ENCODE data around the gene MATN1. TPM values are rescaled to one million over a fixed set of nuclear protein-coding genes. Genes with fewer than 3 reads are reported as not detected.

MATN1 gene
- polyA plus RNA-seq, 3 donors = 0.07 TPM; not detected in 2

DNA sequence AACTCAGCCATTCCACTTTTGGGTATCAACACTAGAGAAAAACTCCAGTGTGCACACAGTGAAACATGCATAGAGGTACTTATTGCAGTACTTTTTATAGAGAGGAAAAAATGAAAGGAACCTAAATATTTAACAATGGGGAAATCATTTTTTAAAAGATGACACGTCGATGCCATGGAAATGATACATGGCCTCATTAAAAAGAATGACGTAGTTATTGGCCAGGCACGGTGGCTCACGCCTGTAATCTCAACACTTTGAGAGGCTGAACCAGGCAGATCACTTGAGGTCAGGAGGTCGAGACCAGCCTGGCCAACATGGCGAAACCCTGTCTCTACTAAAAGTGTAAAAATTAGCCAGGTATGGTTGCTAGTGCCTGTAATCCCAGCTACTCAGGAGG, 42.5 kb downstream of the MATN1 start:
- intact Hi-C loops (cut with micrococcal nuclease) = no loop called here
- H3K79me2 ChIP-seq (ENCODE audit: insufficient read depth, low read length) = no peaks in the 10 kb centered on the region
- H3K36me3 ChIP-seq (replicated peaks in 1 of 2; ENCODE audit: control insufficient read depth in 1 of 2, insufficient read depth in 2 of 2, low read length in 2 of 2) = no peaks in the 10 kb centered on the region
- DNase-seq = no peak
- H3K9ac ChIP-seq (ENCODE audit: insufficient read depth, low read length, poor library complexity, severe bottlenecking) = no peak overlapping the region
- H3K4me3 ChIP-seq (replicated peaks in 1 of 3; ENCODE audit: low read depth in 2 of 3, low read length in 3 of 3) = no peak overlapping the region
- no peak overlapping the region for H3K4me2 ChIP-seq (replicated peaks; ENCODE audit: extremely low read depth, low read length, poor library complexity, severe bottlenecking)
- H3K4me1 Mint-ChIP-seq = peaks cover 2% of the 10 kb centered on the region
- H3K4me3 Mint-ChIP-seq = no peak overlapping the region
- no peaks in the 10 kb centered on the region for H4K20me1 ChIP-seq (ENCODE audit: insufficient read depth, low read length)
- peaks cover 13 to 34% (median 21%) of the 10 kb centered on the region in 7 donors for H3K9me3 Mint-ChIP-seq
- H3K27me3 ChIP-seq (ENCODE audit: control insufficient read depth in 2 of 2, insufficient read depth in 2 of 2, low read length in 2 of 2) = peaks cover 18 to 40% of the 10 kb centered on the region in 2 donors
- peaks cover 12 to 29% of the 10 kb centered on the region in 2 donors for H3K9me3 ChIP-seq (replicated peaks in 1 of 2; ENCODE audit: control insufficient read depth in 1 of 2, insufficient read depth in 1 of 2, low read length in 2 of 2)
- H3K27ac ChIP-seq (ENCODE audit: low read depth in 1 of 2, low read length in 2 of 2) = no peak overlapping the region
- peaks cover 0 to under 1% of the 10 kb centered on the region in 2 donors for H3K4me1 ChIP-seq (ENCODE audit: control insufficient read depth in 1 of 2, insufficient read depth in 2 of 2, low read length in 2 of 2)
- H3K27me3 Mint-ChIP-seq (ENCODE audit: low read depth in 3 of 3) = peaks cover 39 to 50% (median 44%) of the 10 kb centered on the region in 3 donors
- TF ChIP-seq, protein P1, sequence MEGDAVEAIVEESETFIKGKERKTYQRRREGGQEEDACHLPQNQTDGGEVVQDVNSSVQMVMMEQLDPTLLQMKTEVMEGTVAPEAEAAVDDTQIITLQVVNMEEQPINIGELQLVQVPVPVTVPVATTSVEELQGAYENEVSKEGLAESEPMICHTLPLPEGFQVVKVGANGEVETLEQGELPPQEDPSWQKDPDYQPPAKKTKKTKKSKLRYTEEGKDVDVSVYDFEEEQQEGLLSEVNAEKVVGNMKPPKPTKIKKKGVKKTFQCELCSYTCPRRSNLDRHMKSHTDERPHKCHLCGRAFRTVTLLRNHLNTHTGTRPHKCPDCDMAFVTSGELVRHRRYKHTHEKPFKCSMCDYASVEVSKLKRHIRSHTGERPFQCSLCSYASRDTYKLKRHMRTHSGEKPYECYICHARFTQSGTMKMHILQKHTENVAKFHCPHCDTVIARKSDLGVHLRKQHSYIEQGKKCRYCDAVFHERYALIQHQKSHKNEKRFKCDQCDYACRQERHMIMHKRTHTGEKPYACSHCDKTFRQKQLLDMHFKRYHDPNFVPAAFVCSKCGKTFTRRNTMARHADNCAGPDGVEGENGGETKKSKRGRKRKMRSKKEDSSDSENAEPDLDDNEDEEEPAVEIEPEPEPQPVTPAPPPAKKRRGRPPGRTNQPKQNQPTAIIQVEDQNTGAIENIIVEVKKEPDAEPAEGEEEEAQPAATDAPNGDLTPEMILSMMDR (IDR thresholded peaks at IDR 0.05) = no peak
- H3K36me3 Mint-ChIP-seq = peaks cover 0 to 3% of the 10 kb centered on the region in 2 donors
- WGBS (ENCODE audit: insufficient coverage) = 97% methylated on average over 7 of the region's 7 CpGs
- no peak overlapping the region for H3K27ac Mint-ChIP-seq
- H2AFZ ChIP-seq (ENCODE audit: insufficient read depth, low read depth, low read length, poor library complexity, severe bottlenecking) = no peak overlapping the region

DNA sequence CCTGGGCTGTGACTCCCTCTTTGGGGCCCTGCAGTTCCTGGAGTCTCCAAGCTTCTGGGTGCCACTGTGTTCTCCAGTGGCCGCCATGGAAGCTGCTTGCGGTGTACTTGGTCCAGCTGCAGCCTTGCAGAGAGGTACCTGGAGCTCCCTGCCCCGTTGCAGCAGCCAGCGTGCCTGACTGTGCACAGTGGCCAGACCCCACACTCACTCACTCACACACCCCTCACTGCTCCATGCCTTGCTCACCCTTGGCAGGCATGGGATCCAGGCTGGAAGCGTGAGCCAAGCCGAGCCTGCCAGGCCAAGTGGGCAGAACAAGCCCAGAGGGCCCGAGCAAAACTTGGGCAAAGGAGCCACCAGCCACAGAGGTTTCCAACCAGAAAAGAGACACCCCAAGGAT, 43.0 kb downstream of the MATN1 start:
- H3K36me3 ChIP-seq (replicated peaks in 1 of 2; ENCODE audit: control insufficient read depth in 1 of 2, insufficient read depth in 2 of 2, low read length in 2 of 2) = no peaks in the 10 kb centered on the region
- intact Hi-C loops (cut with micrococcal nuclease) = no loop called here
- no peak for DNase-seq
- H3K27me3 ChIP-seq (ENCODE audit: control insufficient read depth in 2 of 2, insufficient read depth in 2 of 2, low read length in 2 of 2) = peaks cover 17 to 36% of the 10 kb centered on the region in 2 donors
- Mint-ChIP-seq H3K36me3 (peaks cover 0 to 3% of the 10 kb centered on the region in 2 donors), H3K9me3 (peaks cover 13 to 32% (median 21%) of the 10 kb centered on the region in 7 donors), H3K4me3 (no peak overlapping the region), H3K27me3 (ENCODE audit: low read depth in 3 of 3) (peaks cover 34 to 46% (median 39%) of the 10 kb centered on the region in 3 donors), H3K4me1 (peaks cover 2% of the 10 kb centered on the region), H3K27ac (no peak overlapping the region)
- no peaks in the 10 kb centered on the region for H4K20me1 ChIP-seq (ENCODE audit: insufficient read depth, low read length)
- no peak overlapping the region for H3K27ac ChIP-seq (ENCODE audit: low read depth in 1 of 2, low read length in 2 of 2)
- no peaks in the 10 kb centered on the region for H3K79me2 ChIP-seq (ENCODE audit: insufficient read depth, low read length)
- H2AFZ ChIP-seq (ENCODE audit: insufficient read depth, low read depth, low read length, poor library complexity, severe bottlenecking) = no peak overlapping the region
- TF ChIP-seq, protein P1 (IDR thresholded peaks at IDR 0.05) = no peak
- H3K4me3 ChIP-seq (replicated peaks in 1 of 3; ENCODE audit: low read depth in 2 of 3, low read length in 3 of 3) = no peak overlapping the region
- 97% methylated on average over 6 of the region's 7 CpGs for WGBS (ENCODE audit: insufficient coverage)
- H3K9ac ChIP-seq (ENCODE audit: insufficient read depth, low read length, poor library complexity, severe bottlenecking) = no peak overlapping the region
- no peak overlapping the region for H3K4me2 ChIP-seq (replicated peaks; ENCODE audit: extremely low read depth, low read length, poor library complexity, severe bottlenecking)
- peaks cover 0 to 5% of the 10 kb centered on the region in 2 donors for H3K4me1 ChIP-seq (ENCODE audit: control insufficient read depth in 1 of 2, insufficient read depth in 2 of 2, low read length in 2 of 2)
- H3K9me3 ChIP-seq (replicated peaks in 1 of 2; ENCODE audit: control insufficient read depth in 1 of 2, insufficient read depth in 1 of 2, low read length in 2 of 2) = peaks cover 12 to 29% of the 10 kb centered on the region in 2 donors

Measured in CD14-positive monocyte (primary cell).